GM21381 (cell line): ENCODE results near the gene TP53TG3D.
"Not testable (repeated sequence)": the region's sequence is repeated elsewhere in the genome, so short reads cannot be mapped to it uniquely, and the experiment has no call there.

Experiments used
- ATAC-seq: cut with Tn5 transposase; IDR thresholded peaks from one replicate; pipeline ENCODE4 v1.9.1; 2021; ENCODE audit warnings: mild to moderate bottlenecking, moderate library complexity; ENCODE audit not compliant: unreplicated experiment

TP53TG3D gene

DNA sequence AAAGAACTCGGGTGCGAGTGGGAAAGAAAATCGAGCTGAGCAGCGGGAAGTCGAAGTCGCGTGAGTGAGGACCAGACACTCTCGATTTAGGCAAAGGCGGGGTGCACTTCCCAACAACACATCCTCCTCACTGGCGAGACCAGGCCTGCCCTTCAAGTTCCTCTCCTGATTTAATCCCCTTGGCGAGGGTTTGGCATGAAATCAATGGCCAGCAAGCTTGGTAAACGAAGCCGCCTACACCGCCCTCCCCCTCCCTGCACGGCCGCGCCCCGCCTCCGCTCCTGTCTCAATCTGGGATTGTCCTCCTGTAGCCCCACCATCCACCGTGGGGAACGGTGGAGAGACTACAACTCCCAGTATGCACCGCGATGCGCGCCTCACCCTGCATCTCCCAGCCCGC, at the start of gene TP53TG3D:
TP53TG3D (plus strand) TSS at position 301 of the 400 bp plus-strand sequence; CDS start at position 369, 68 bp downstream.
- not testable (repeated sequence) for ATAC-seq

- ATAC-seq, result not testable (repeated sequence)
These were observed 421 bp downstream of the TP53TG3D start for GRCh38 chr16:32253507-32253906.

GRCh38 chr16:32261526-32261925, 8.4 kb downstream of the TP53TG3D start:
- ATAC-seq, result not testable (repeated sequence)

GRCh38 chr16:32263552-32263951, 10.5 kb downstream of the TP53TG3D start:
- ATAC-seq, result not testable (repeated sequence)

DNA sequence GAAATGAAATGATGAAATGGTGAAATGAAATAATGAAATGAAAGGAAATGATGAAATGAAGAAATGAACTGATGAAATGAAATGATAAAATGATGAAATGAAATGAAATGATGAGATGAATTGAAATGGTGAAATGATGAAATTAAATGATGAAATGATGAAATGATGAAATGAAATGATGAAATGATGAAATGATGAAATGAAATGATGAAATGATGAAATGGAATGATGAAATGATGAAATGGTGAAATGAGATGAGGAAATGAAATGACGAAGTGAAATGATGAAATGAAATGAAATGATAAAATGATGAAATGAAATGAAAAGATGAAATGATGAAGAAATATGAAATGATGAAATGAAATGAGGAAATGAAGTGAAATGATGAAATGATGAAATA, 28.8 kb downstream of the TP53TG3D start:
- ATAC-seq, result not testable (repeated sequence)

DNA sequence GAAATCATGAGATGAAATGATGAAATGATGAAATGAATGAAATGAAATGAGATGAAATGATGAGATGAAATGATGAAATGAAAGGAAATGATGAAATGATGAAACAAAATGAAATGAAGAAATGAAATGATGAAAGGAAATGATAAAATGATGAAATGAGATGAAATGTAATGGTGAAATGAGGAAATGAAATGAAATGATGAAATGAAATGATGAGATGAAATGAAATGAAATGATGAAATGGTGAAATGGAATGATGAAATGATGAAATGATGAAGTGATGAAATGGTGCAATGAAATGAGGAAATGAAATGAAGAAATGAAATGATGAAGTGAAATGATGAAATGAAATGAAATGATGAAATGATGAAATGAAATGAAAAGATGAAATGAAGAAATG, 29.9 kb downstream of the TP53TG3D start:
- ATAC-seq, result not testable (repeated sequence)

GRCh38 chr16:32283917-32284495, 30.9 kb downstream of the TP53TG3D start:
- ATAC-seq, result not testable (repeated sequence)

GRCh38 chr16:32284800-32285796, 32.0 kb downstream of the TP53TG3D start:
- not testable (repeated sequence) for ATAC-seq

GRCh38 chr16:32286193-32286592, 33.1 kb downstream of the TP53TG3D start:
- ATAC-seq, result not testable (repeated sequence)

DNA sequence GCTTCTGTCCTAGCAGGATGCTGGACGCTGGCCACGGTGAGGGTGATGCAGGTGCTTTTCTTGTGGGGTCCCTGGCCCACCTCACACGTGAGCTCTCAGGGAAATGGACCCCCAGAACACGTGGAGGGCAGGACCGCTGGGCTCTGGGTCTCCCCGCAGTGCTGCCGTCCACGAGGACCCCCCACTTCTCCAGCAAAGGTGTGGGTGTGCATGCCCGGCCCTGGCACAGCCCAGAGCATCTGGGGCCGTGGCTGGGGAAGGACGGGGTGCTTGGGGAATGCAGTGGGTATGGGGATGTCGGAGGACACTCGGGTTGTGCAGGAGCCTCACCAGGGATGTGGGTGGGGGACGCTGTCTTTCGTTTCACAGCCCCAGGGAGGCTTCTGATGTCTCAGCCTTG, 34.7 kb downstream of the TP53TG3D start:
- ATAC-seq, result not testable (repeated sequence)

DNA sequence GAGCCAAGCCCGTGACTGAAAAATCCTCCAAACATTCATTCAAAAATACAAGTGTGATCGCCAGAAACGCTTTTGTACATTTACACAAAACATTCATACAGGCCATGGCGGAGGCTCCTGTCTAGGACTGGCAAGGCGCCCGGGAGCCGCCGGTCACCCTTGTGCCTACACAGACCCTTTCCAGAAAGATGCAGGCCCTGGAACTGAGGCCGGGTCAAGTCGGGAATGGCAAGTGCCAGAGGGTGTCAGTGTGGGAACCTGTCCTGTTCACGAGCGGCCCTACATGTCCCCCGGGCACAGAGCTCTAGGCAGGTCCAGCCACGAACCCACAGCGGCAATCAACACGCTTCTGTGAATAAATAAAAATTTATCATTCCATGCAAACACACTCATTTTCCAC, 36.1 kb downstream of the TP53TG3D start:
- not testable (repeated sequence) for ATAC-seq

DNA sequence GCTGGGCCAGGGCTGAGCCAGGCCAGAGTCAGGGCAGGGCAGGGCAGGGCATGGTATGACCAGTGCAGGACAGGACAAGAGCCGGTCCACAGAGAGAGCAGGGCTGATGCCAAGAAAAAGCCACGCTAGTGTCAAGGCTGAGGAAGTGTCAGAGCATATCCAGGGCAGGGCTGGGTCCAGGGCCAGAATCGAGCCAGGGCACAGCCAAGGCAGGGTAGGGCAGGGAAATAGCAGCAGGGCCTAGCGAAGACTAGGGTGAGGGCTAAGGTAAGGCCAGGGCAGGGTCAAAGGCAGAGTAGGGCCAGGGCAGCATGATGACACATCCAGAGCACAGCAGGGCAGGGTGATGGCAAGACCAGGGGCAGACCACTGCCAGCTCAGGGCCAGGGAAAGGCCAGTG, 49.7 kb downstream of the TP53TG3D start:
- ATAC-seq, result not testable (repeated sequence)
